PFSK-1 (cell line): ENCODE data around the gene DNAH9.

Experiments used
- POLR2AphosphoS5 ChIP-seq: IDR thresholded peaks from 2 replicates; pipeline ENCODE4 v1.6.1; 2012; ENCODE audit warnings: low read depth, mild to moderate bottlenecking, control low read depth, low read length, moderate library complexity
- REST ChIP-seq, 2 experiments: IDR thresholded peaks; 2 replicates each; pipeline versions ENCODE4 v1.6.1 to v1.8.0; 2011 to 2012; ENCODE audit warnings: low read depth in 2 of 2, low read length in 2 of 2, control low read depth in 1 of 2, inconsistent platforms in 1 of 2, mild to moderate bottlenecking in 1 of 2, moderate library complexity in 1 of 2; ENCODE audit not compliant: insufficient read depth in 1 of 2

GRCh38 chr17:11899537-11899942, 301.3 kb downstream of the DNAH9 start:
- TF ChIP-seq POLR2AphosphoS5 = no peak
- no peak for TF ChIP-seq REST (IDR thresholded peaks at IDR 0.05; ENCODE audit: insufficient read depth in 1 of 2, low read depth in 2 of 2, low read length in 2 of 2)
